Measurements from ENCODE around the gene RHOG. TPM values are rescaled to one million over a fixed set of nuclear protein-coding genes. Genes with fewer than 3 reads are reported as not detected.

RHOG gene
- polyA plus RNA-seq, 2 of the 4 experiments (the other 2 are of a cell fraction): 41.1 to 64.3 TPM

- H3K4me1 ChIP-seq: peaks cover 52% of the 10 kb centered on the region
- H3K9me3 ChIP-seq: no peaks in the 10 kb centered on the region
- peak overlapping the region; percentile 45 for H3K4me2 ChIP-seq
- DNase-seq (ENCODE audit: low read depth in 1 of 2, low spot score in 1 of 2) (no peak), ATAC-seq (no peak), FAIRE-seq (no peak)
- no peak for TF ChIP-seq NFE2L2 (conservative IDR thresholded peaks at IDR 0.05; ENCODE audit: low read length)
- TF ChIP-seq ZNF302 (CRISPR knock-in tag; IDR thresholded peaks at IDR 0.05): no peak
- TF ChIP-seq POLR2AphosphoS2 (conservative IDR thresholded peaks at IDR 0.05; ENCODE audit: low read length): no peak
- TF ChIP-seq EHF (CRISPR knock-in tag; IDR thresholded peaks at IDR 0.05): no peak
- TF ChIP-seq, protein P1, sequence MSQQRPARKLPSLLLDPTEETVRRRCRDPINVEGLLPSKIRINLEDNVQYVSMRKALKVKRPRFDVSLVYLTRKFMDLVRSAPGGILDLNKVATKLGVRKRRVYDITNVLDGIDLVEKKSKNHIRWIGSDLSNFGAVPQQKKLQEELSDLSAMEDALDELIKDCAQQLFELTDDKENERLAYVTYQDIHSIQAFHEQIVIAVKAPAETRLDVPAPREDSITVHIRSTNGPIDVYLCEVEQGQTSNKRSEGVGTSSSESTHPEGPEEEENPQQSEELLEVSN (IDR thresholded peaks at IDR 0.05; ENCODE audit: borderline replicate concordance, low read depth): no peak
- no peak for TF ChIP-seq KDM1A (IDR thresholded peaks at IDR 0.05; ENCODE audit: low read depth)
- no peak overlapping the region for H3K4me3 ChIP-seq
- H3K27ac ChIP-seq: peak overlapping the region in 1 of 2 experiments; percentile 39; a peak in 1 of 6 replicates
- ChIA-PET POLR2A (no interaction called here), CTCF (interaction anchor here (1.3 to 27.8 kb wide), 3 partner anchors 10 to 210 kb away, joined by 4 to 919 read pairs (median 20); no protein-coding TSS in a partner anchor)
- 76% methylated on average over 4 of the region's 4 CpGs for WGBS (ENCODE audit: missing lambda C conversion rate)
Observed at GRCh38 chr11:3859373-3859881, 18.7 kb upstream of the RHOG start.

DNA sequence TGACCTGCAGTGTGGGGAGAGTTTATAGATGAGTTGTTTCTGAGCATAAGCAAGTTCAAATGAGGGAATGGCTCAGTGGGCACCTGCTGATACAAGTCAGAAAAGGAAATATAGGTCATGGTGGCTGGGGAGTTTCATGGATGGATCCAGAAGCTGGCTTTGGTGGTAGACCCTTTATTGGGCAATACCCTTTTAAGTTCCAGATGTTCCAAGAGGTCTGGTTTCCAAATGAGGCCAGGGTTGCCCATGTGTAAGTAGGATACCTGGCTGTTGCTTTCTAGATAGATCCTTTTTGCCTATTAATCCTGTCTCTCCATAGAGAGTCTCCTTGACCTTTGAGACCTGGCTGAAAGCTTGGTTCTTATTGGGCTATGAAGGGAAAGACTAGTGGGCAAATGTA lies 16.9 kb upstream of the RHOG start:
- no peak overlapping the region for H3K27ac ChIP-seq
- FAIRE-seq (no peak), DNase-seq (ENCODE audit: low read depth in 1 of 2, low spot score in 1 of 2) (no peak), ATAC-seq (no peak)
- ChIA-PET POLR2A (no interaction called here), CTCF (interaction anchor here (1.3 to 27.8 kb wide), 3 partner anchors 8 to 212 kb away, joined by 3 to 919 read pairs (median 20); no protein-coding TSS in a partner anchor)
- TF ChIP-seq ZNF302 (CRISPR knock-in tag; IDR thresholded peaks at IDR 0.05) (no peak), CEBPB (IDR thresholded peaks at IDR 0.05) (no peak), EHF (CRISPR knock-in tag; IDR thresholded peaks at IDR 0.05) (no peak), CTCF (IDR thresholded peaks at IDR 0.05) (no peak), HEYL (CRISPR knock-in tag; IDR thresholded peaks at IDR 0.05) (no peak), GATA3 (IDR thresholded peaks at IDR 0.05; ENCODE audit: borderline replicate concordance) (no peak), HOXA7 (CRISPR knock-in tag; IDR thresholded peaks at IDR 0.05) (no peak), PHF8 (IDR thresholded peaks at IDR 0.05; ENCODE audit: borderline replicate concordance, low read depth) (no peak), RAD21 (conservative IDR thresholded peaks at IDR 0.05 in 1 of 2, IDR thresholded peaks at IDR 0.05 in 1 of 2) (no peak), HOXB13 (CRISPR knock-in tag; IDR thresholded peaks at IDR 0.05; ENCODE audit: low read depth) (no peak), SREBF2 (IDR thresholded peaks at IDR 0.05) (no peak), ZFP36 (IDR thresholded peaks at IDR 0.05; ENCODE audit: borderline replicate concordance, partially characterized antibody) (no peak), TFCP2L1 (CRISPR knock-in tag; IDR thresholded peaks at IDR 0.05) (no peak), ZSCAN20 (CRISPR knock-in tag; IDR thresholded peaks at IDR 0.05) (no peak)
- TF ChIP-seq, protein P2, sequence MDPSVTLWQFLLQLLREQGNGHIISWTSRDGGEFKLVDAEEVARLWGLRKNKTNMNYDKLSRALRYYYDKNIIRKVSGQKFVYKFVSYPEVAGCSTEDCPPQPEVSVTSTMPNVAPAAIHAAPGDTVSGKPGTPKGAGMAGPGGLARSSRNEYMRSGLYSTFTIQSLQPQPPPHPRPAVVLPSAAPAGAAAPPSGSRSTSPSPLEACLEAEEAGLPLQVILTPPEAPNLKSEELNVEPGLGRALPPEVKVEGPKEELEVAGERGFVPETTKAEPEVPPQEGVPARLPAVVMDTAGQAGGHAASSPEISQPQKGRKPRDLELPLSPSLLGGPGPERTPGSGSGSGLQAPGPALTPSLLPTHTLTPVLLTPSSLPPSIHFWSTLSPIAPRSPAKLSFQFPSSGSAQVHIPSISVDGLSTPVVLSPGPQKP (IDR thresholded peaks at IDR 0.05; ENCODE audit: low read depth, low read length): no peak
- TF ChIP-seq, protein P1 (IDR thresholded peaks at IDR 0.05; ENCODE audit: borderline replicate concordance, low read depth): no peak
- TF ChIP-seq, protein P3, sequence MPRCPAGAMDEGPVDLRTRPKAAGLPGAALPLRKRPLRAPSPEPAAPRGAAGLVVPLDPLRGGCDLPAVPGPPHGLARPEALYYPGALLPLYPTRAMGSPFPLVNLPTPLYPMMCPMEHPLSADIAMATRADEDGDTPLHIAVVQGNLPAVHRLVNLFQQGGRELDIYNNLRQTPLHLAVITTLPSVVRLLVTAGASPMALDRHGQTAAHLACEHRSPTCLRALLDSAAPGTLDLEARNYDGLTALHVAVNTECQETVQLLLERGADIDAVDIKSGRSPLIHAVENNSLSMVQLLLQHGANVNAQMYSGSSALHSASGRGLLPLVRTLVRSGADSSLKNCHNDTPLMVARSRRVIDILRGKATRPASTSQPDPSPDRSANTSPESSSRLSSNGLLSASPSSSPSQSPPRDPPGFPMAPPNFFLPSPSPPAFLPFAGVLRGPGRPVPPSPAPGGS (IDR thresholded peaks at IDR 0.05): no peak
- H3K4me3 ChIP-seq: no peak overlapping the region
- H3K9me3 ChIP-seq: no peaks in the 10 kb centered on the region
- peak overlapping the region; percentile 97 for H3K4me2 ChIP-seq
- H3K4me1 ChIP-seq: peaks cover 56% of the 10 kb centered on the region
